GM21825 (cell line): ENCODE measurements around the gene TSPOAP1.

Experiments
- ATAC-seq: cut with Tn5 transposase; IDR thresholded peaks from one replicate; pipeline ENCODE4 v1.9.1; 2021; ENCODE audit warnings: mild to moderate bottlenecking, moderate library complexity; ENCODE audit not compliant: unreplicated experiment

TSPOAP1 gene

GRCh38 chr17:58267347-58268324 is 61.0 kb downstream of the TSPOAP1 start:
- ATAC-seq = no peak

- ATAC-seq = no peak
Measured at GRCh38 chr17:58265902-58266875, 62.4 kb downstream of the TSPOAP1 start.

- ATAC-seq = no peak
Measured at GRCh38 chr17:58265271-58265670, 63.3 kb downstream of the TSPOAP1 start.

GRCh38 chr17:58264407-58265103 is 64.0 kb downstream of the TSPOAP1 start:
- ATAC-seq = no peak

GRCh38 chr17:58263773-58264172 is 64.8 kb downstream of the TSPOAP1 start:
- no peak for ATAC-seq

GRCh38 chr17:58262149-58262548 is 66.4 kb downstream of the TSPOAP1 start:
- ATAC-seq = no peak

- no peak for ATAC-seq
Measured at GRCh38 chr17:58254803-58255202, 73.8 kb downstream of the TSPOAP1 start.

- no peak for ATAC-seq
Measured at GRCh38 chr17:58253082-58253481, 75.5 kb downstream of the TSPOAP1 start.

- no peak for ATAC-seq
Measured at GRCh38 chr17:58252141-58252540, 76.5 kb downstream of the TSPOAP1 start.
